Nephron progenitor cell (in vitro differentiated cells): ENCODE measurements around the gene IWS1.
"Not testable (repeated sequence)": the region's sequence is repeated elsewhere in the genome, so short reads cannot be mapped to it uniquely, and the experiment has no call there.

Experiments
- DNase-seq: peaks from one replicate; pipeline ENCODE4 v3.0.0; 2021
- H3K27ac Mint-ChIP-seq: 2 replicates; pipeline ENCODE4 v1.8.0; 2021; ENCODE audit warnings: mild to moderate bottlenecking, moderate library complexity, mixed read lengths
- H3K27me3 Mint-ChIP-seq: 2 replicates; pipeline ENCODE4 v1.8.0; 2021; ENCODE audit warnings: mild to moderate bottlenecking, low read depth, mixed read lengths; ENCODE audit not compliant: poor library complexity
- H3K36me3 Mint-ChIP-seq: 2 replicates; pipeline ENCODE4 v1.8.0; 2021; ENCODE audit warnings: low read depth, mixed read lengths
- H3K4me1 Mint-ChIP-seq: 2 replicates; pipeline ENCODE4 v1.8.0; 2021; ENCODE audit warnings: mixed read lengths
- H3K4me3 Mint-ChIP-seq: 2 replicates; pipeline ENCODE4 v1.8.0; 2021; ENCODE audit warnings: mild to moderate bottlenecking, moderate library complexity, mixed read lengths
- H3K9me3 Mint-ChIP-seq: 2 replicates; pipeline ENCODE4 v1.8.0; 2021; ENCODE audit warnings: mild to moderate bottlenecking, moderate library complexity, mixed read lengths
- CTCF ChIP-seq: fragments of 200-600 bp; sonication (generic); IDR thresholded peaks from 2 replicates; pipeline ENCODE4 v1.5.0; 2021; ENCODE audit warnings: antibody characterized with exemption

IWS1 gene

GRCh38 chr2:127573298-127573697 lies 47.0 kb upstream of the IWS1 start:
- no peak for DNase-seq
- Mint-ChIP-seq H3K27ac (no peak overlapping the region), H3K4me1 (peaks cover 50% of the 10 kb centered on the region), H3K27me3 (peaks cover 11% of the 10 kb centered on the region), H3K9me3 (no peaks in the 10 kb centered on the region), H3K36me3 (no peaks in the 10 kb centered on the region), H3K4me3 (no peak overlapping the region)
- TF ChIP-seq CTCF = no peak

GRCh38 chr2:127572841-127573240 lies 46.6 kb upstream of the IWS1 start:
- H3K9me3 Mint-ChIP-seq = no peaks in the 10 kb centered on the region
- no peak for TF ChIP-seq CTCF
- peaks cover 11% of the 10 kb centered on the region for H3K27me3 Mint-ChIP-seq
- no peak for DNase-seq
- H3K27ac Mint-ChIP-seq = no peak overlapping the region
- H3K4me3 Mint-ChIP-seq = no peak overlapping the region
- H3K36me3 Mint-ChIP-seq = no peaks in the 10 kb centered on the region
- peaks cover 50% of the 10 kb centered on the region for H3K4me1 Mint-ChIP-seq

GRCh38 chr2:127572352-127572751 lies 46.1 kb upstream of the IWS1 start:
- H3K4me1 Mint-ChIP-seq = peaks cover 54% of the 10 kb centered on the region
- H3K4me3 Mint-ChIP-seq = peak overlapping the region; percentile 6
- not testable (repeated sequence) for H3K9me3 Mint-ChIP-seq, DNase-seq, H3K27ac Mint-ChIP-seq, H3K36me3 Mint-ChIP-seq, H3K27me3 Mint-ChIP-seq

GRCh38 chr2:127570282-127571250 lies 44.3 kb upstream of the IWS1 start:
- Mint-ChIP-seq H3K27ac (no peak overlapping the region), H3K36me3 (no peaks in the 10 kb centered on the region), H3K4me1 (peaks cover 41% of the 10 kb centered on the region), H3K4me3 (no peak overlapping the region), H3K9me3 (no peaks in the 10 kb centered on the region), H3K27me3 (peaks cover 10% of the 10 kb centered on the region)
- DNase-seq = no peak
- no peak for TF ChIP-seq CTCF

GRCh38 chr2:127569666-127570065 lies 43.4 kb upstream of the IWS1 start:
- Mint-ChIP-seq H3K4me3 (no peak overlapping the region), H3K4me1 (peaks cover 37% of the 10 kb centered on the region), H3K27me3 (peaks cover 10% of the 10 kb centered on the region), H3K36me3 (no peaks in the 10 kb centered on the region), H3K27ac (no peak overlapping the region), H3K9me3 (no peaks in the 10 kb centered on the region)
- no peak for DNase-seq
- no peak for TF ChIP-seq CTCF

- Mint-ChIP-seq H3K9me3 (peaks cover under 1% of the 10 kb centered on the region), H3K36me3 (no peaks in the 10 kb centered on the region), H3K27me3 (peaks cover 19% of the 10 kb centered on the region), H3K4me3 (no peak overlapping the region), H3K4me1 (peaks cover 28% of the 10 kb centered on the region), H3K27ac (no peak overlapping the region)
- DNase-seq = no peak
- no peak for TF ChIP-seq CTCF
These were observed 41.8 kb upstream of the IWS1 start for GRCh38 chr2:127568128-127568527.
